ENCODE results near the gene TNNI3K.

TNNI3K gene

GRCh38 chr1:74504933-74505512 lies 269.8 kb downstream of the TNNI3K start:
- DNase-seq: peak; percentile 80

DNA sequence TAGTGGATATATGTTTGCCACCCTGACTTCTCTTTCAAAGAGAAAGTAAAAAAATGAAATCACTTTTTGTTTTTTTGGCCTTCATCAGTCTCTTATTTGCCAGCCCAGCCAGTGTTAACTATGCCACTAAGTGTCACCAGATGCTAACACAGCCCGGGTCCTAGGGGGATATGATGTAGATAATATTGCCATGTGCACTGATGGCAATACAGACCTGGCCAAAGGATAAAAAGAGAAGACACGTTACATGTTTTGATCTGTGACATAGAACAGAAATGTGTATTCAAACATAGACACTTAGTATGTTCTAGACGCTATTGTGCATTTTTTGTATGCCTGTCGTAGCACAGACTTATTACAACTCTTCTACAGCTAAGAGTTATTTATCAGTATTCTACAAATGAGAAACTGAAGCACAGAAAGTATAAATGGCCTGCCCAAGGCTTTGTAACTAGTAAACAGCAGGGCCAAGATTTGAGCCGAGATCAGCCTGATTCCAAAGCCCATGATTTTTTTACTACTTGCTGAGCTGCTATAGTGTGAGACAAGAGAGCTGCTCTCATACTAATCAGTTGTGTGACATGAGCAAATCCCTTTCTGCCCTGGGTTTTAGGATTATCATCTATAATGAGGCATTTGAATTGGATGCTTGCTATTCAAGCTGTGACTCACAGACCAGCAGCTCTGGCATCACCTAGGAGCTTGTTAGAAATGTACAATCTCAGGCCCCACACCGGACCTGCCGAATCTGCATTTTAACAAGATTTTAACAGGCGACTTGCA lies 270.9 kb downstream of the TNNI3K start:
- DNase-seq: no peak

DNA sequence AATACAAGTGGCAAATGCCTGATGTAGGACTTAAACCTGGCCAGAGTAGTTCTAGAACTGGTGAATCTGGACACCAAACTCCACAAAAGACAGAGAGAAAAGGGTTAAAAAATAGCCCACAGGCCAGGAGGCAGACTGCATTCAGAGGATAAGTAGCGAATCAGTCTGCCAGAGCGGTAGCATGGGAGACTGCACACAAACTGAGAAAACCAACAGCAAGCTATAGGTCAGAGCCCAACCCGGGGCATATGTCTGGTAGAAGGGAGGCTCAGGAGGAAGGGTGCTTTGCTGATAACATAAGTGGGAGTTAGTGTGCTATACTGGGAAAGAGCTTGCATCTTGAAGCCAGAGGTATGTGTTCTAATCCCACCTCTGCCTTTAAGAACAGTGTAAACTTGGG lies 273.3 kb downstream of the TNNI3K start:
- no peak for DNase-seq

DNA sequence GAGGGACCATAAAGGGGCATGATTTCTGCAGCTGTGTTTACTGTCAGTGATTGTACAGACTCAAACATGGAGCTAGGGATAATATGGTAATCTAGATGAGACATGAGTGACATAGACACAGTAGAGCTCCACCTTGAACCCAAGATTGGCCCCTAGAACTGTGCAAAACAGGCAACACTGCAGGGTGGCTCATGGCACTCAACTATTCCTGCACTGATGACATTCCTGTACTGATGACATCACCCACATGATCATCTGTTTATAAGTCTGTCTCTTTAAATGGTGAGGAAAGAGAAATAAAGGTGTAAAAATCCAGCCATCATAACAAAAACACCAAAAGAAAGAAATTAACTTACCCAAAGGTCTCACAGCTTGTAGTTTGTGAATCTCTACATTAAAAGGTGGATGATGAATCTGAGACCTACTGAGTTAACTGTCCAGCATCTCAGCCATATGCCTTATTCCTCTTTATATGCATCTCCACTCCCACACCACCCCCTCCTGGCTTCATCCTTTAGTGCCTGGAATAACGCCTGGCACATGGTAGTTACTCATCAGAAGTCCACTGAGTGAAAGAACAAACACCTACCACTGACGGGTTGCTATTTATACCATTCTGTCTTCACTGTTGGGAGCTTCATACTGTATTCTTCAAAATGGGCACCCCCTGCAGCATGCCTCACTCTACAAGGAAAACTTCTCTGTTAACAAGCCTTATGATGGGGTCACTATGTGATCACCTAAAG lies 277.2 kb downstream of the TNNI3K start, which contains the start of gene LRRC53:
Gene LRRC53 (minus strand): TSS at position 442 of the 746 bp plus-strand sequence. CDS start 29,262 bp downstream, outside the sequence.
- DNase-seq: peak; percentile 27

DNA sequence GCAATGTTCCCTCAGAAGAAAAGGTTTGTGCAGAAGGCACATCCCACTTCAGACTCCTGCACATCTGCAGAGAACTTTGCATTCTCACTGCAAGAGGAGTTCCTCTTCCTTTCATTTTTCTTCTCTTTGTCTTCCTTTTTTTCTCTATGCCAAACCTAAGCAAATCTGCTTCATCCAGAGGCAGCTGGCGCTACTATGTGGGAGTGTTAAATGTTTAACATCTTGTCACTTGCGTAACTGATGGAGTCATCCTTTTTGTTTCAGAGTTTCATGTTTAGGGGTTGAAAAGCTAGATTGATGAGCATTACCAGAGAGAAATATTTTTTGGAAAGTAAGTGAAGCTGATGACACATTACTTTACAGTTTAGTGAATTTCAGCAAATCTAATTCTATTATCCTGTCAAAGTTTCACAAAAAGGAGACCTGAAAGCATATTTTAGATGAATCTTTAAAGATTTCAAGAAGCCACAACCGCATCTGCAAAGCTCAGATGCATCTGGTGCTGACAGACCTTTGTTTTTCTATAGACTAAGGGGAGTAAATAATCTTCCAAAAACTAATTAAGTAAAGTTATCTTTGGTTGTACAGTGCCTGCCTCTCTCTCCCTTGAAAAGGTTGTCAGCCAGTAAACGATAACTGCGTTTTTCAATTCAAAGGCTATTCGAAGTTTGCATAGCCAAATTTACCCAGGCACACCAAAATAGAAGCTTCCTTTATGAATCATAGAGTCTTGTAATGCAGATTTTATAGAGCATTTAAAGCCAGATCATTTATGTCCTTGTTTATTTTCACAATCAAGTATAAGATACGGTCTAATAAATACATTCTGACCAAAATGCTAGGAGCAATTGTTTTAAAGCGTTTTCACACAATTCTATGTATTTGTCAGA lies 278.5 kb downstream of the TNNI3K start:
- no peak for DNase-seq

DNA sequence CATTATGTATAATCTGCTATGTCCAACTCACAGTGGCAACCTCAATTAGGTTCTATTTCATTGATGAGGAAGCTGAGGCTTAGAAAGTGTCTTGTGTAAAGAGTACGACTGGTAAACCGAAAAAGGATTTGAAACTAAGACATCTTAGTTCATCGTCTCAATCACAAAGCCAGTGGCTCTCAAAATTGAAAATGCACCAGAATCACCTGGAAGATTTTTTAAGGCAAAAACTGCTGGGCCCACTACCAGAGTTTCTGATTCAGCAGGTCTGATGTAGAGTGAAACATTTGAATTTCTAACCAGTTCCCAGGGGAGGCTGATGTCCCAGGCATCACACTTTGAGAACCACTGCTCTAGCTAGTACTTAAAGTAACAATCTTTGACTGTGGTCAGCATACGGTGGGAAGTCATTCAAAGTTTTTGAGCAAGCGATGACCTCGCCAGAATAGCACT lies 282.4 kb downstream of the TNNI3K start:
- no peak for DNase-seq

DNA sequence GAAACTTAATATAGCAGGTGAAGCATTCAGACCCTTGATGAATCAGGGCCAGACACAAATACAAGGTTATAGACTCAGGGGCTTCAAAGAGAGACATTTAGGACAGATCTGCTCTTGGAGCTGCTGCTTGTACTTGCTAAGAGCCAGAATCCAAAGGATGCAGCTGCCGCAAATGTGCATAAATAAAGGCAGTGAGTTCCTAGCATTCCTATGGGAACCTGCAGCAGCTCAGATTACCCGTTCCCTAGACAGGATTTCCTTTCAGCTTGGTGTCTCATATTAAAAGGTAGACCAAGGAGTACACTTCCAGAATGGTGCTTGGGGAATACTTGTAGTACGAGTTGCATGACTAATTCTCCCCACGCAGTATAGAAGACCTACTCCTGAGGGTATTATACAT lies 287.0 kb downstream of the TNNI3K start:
- peak; percentile 61 for DNase-seq

GRCh38 chr1:74523873-74524480 lies 288.8 kb downstream of the TNNI3K start:
- no peak for DNase-seq

DNA sequence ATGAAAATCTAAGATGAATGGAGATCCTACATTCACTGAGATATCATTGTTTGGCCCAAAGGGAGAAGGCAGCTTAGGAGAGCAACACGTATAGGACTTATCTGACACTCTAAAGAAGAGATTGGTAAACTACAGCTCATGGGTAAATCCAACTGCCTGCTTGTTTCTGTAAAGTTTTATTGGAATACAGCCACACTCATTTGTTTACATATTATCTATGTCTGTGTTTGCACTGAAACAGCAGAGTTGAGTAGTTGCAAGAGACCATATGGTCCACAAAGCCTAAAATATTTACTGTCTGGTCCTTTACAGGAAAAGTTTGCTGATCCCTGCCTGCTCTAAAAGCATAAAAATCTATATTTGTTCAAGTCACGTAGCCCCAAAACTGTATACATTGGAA lies 291.5 kb downstream of the TNNI3K start:
- no peak for DNase-seq

GRCh38 chr1:74528123-74528522 lies 292.9 kb downstream of the TNNI3K start:
- DNase-seq: no peak

- peak; percentile 78 for DNase-seq
Observed at GRCh38 chr1:74530892-74531291, 295.7 kb downstream of the TNNI3K start.

DNA sequence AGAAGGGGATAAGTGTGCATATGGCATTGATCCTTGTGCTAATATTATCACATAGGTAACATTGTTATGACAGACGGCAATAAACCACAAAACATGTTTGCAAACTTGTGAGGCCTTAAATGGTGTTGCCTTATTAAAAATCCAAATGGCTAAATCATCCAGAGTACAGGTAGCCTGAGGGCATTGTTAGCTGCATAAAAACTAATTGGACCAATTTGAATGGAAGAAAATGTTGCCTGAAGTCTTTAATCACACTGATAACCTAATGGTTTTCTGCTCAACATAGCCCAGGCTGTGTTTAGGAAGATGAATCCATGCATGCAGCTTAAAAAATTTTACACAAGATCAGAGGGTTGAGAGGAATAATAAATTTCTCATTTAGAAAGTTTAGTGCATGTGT lies 296.6 kb downstream of the TNNI3K start:
- DNase-seq: peak; percentile 91

DNA sequence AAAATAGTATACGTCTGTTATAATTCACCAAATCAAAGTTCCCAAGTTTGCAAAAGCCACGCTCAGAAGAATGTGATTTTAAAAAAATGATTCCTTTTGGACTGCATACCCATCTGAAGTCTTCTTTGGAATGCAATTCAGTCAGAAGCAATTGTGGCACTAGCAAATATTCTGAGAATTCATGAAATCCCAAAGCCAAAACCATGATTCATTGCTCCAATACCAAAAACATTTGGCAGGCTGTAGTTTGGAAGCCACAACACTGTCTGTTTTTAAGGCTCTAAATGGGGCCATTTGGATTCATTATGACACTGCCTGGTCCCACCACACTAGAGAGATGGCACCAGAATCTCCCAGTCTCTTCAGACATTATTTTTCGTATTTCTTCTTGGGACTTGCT lies 299.1 kb downstream of the TNNI3K start:
- DNase-seq: no peak

DNA sequence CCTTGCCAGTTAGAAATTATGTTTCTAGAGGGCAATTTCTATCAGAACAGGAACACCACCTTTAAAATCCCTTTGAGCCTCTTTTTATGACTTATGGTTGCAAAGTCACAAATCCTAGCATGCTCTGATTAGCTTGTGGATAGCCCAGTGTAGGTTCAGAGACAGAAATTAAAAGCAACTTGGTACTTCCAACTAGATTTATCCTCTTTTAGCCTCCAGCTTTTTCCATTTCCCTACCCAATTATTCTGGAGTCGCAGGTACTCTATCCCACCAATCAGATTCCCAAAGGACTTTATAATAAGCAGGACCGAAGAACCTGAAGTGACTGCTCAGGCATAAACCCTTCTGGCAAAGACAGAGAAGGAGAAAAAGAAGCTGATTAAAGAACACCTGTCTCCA lies 310.6 kb downstream of the TNNI3K start:
- DNase-seq: no peak

- no peak for DNase-seq
Observed at GRCh38 chr1:74548961-74549750, 314.0 kb downstream of the TNNI3K start.

- no peak for DNase-seq
Observed at GRCh38 chr1:74549932-74550331, 314.7 kb downstream of the TNNI3K start.

DNA sequence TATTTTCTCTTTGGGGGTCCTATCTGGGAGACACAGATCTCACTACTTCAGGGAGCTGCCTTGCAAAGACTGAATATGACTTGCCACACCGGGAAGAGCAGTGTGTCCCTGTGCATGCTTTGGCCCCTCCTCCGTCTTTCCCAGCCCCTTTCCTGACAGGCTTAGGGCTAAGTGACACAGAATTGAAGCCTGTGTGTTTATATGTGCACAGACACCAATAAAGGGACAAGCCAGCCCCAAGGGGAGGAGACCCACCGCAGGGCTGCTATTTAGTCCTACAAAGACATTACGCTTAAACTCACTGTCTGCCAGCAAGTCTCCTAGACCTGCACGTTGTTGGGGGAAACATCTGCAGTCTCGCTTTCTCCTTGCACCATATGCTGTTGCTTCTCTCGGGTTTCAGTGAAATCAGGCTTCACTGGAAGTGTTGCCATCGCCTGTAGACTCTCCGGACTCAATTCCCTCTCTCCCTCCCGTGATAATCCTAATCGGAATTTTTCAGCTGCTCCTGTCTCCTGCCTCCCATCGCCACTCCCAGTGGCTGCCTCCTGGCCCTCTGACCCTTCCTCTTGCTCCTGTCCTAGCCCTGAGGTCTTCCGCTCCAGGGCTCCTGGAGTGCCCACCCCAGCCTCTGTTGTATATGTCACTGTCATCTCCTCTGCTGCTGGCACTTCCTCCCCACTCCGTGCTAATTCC lies 335.8 kb downstream of the TNNI3K start:
- DNase-seq: peak; percentile 37

DNA sequence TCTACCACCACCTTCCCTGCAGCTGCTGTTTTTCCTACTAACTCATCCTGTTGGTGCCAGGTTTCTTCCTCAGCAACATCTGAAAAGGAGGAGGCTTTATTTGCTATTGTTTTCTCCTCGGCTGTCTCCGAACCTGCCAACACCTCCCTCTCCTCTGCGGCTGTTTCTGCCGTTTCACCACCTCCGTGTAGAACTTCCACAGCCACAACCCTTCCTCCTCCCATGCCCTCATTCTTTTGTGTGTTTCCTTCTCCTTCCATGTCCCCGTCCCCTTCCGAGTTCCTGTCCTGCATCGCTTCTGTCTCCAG lies 336.3 kb downstream of the TNNI3K start:
- DNase-seq: no peak

DNA sequence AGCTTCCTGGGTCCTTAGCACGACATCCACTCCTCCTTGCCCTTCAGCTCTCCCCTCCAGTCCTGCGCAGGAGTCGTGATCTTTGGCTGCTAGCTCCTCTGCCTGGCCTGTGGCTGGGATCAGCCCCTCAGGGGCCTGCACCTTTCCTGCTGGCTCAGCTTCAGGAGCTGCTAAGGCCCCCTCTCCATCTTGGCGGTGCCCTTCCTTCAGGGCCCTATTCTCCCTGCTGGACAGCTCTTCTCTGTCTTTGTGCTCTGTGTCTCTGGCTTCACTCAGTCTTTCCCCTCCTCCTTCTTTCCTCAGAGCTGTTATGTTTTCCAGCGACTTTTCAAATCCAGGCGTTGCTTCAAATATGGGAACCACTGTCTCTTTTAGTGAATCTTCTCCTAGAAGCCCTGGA lies 336.7 kb downstream of the TNNI3K start:
- no peak for DNase-seq

- no peak for DNase-seq
Observed at GRCh38 chr1:74578101-74578500, 342.9 kb downstream of the TNNI3K start.

GRCh38 chr1:74579425-74579824 lies 344.2 kb downstream of the TNNI3K start:
- DNase-seq: no peak
